ENCODE data around the gene SAC3D1.
A peak's percentile ranks its signal among the peaks of the same experiment; 100 is the strongest.
"Not testable (repeated sequence)": the region's sequence is repeated elsewhere in the genome, so short reads cannot be mapped to it uniquely, and the experiment has no call there.

SAC3D1 gene

GRCh38 chr11:65013888-65014725 is 26.9 kb upstream of the SAC3D1 start, which contains the start of gene ARL2:
Gene ARL2 (plus strand): TSS chr11:65014160. CDS start chr11:65014208, 48 bp downstream.
- Mint-ChIP-seq H3K9me3 (no peaks in the 10 kb centered on the region), H3K4me3 (peak within 1 kb of the TSS; percentile 93), H3K36me3 (ENCODE audit: low read depth) (peaks cover 24% of the 10 kb centered on the region), H3K27ac (peak within 1 kb of the TSS; percentile 99), H3K27me3 (ENCODE audit: low read depth) (no peaks in the 10 kb centered on the region), H3K4me1 (ENCODE audit: low read depth) (peaks cover 25% of the 10 kb centered on the region)
- peak; percentile 87 for DNase-seq (ENCODE audit: low spot score)

DNA sequence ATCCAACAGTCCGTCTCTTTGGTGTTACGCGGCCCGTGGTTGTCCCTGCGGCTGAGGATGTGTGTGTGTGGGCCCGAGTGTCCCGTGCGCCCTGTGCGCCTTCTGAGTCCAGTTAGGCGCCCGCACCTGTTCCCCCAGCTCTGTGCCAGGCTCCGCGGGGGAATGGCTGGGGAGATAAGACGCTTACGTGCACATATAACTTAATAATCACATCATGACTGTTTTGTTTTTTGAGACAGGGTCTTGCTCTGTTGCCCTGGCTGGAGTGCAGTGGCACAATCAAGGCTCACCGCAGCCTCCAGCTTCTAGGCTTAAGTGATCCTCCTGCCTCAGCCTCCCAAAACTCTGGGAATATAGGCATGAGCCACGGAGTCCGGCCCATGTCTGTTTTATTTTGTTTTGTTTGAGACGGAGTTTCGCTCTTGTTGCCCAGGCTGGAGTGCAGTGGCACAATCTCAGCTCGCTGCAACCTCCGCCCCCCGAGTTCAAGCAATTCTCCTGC is 26.2 kb upstream of the SAC3D1 start:
- Mint-ChIP-seq H3K36me3 (ENCODE audit: low read depth) (peaks cover 27% of the 10 kb centered on the region), H3K9me3 (no peaks in the 10 kb centered on the region), H3K27me3 (ENCODE audit: low read depth) (no peaks in the 10 kb centered on the region), H3K27ac (peak overlapping the region; percentile 94), H3K4me3 (peak overlapping the region; percentile 91), H3K4me1 (ENCODE audit: low read depth) (peaks cover 25% of the 10 kb centered on the region)
- DNase-seq (ENCODE audit: low spot score), result no peak

- no peaks in the 10 kb centered on the region for H3K9me3 Mint-ChIP-seq
- H3K36me3 Mint-ChIP-seq (ENCODE audit: low read depth), result peaks cover 31% of the 10 kb centered on the region
- peak overlapping the region; percentile 32 for H3K27ac Mint-ChIP-seq
- H3K4me3 Mint-ChIP-seq, result no peak overlapping the region
- no peaks in the 10 kb centered on the region for H3K27me3 Mint-ChIP-seq (ENCODE audit: low read depth)
- DNase-seq (ENCODE audit: low spot score), result no peak
- peaks cover 25% of the 10 kb centered on the region for H3K4me1 Mint-ChIP-seq (ENCODE audit: low read depth)
These were observed 24.3 kb upstream of the SAC3D1 start for GRCh38 chr11:65016705-65017104.

DNA sequence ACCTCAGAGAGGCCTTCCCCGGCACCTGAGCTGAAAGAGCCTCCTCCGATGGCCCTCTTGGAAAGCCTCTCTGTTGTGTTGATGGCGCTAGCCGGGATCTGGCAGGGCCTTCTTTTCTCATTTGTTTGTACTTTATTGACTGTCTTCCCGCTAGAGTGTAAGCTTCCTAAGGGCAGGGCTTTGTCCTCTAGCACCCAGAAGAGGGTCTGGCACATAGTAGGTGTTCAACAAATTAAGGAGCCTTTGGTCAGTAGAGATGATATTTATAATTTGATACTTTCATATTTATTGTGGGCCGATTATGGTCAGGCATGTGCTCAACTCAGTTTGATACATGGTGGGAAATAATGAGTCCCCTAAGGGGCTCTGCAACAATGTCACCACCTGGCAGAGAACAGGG is 23.1 kb upstream of the SAC3D1 start:
- no peak overlapping the region for H3K4me3 Mint-ChIP-seq
- peaks cover 36% of the 10 kb centered on the region for H3K36me3 Mint-ChIP-seq (ENCODE audit: low read depth)
- no peaks in the 10 kb centered on the region for H3K9me3 Mint-ChIP-seq
- peaks cover 23% of the 10 kb centered on the region for H3K4me1 Mint-ChIP-seq (ENCODE audit: low read depth)
- H3K27me3 Mint-ChIP-seq (ENCODE audit: low read depth), result no peaks in the 10 kb centered on the region
- DNase-seq (ENCODE audit: low spot score), result no peak
- no peak overlapping the region for H3K27ac Mint-ChIP-seq

GRCh38 chr11:65019824-65020223 is 21.2 kb upstream of the SAC3D1 start:
- Mint-ChIP-seq H3K4me3 (no peak overlapping the region), H3K27me3 (ENCODE audit: low read depth) (no peaks in the 10 kb centered on the region), H3K36me3 (ENCODE audit: low read depth) (peaks cover 36% of the 10 kb centered on the region), H3K4me1 (ENCODE audit: low read depth) (peaks cover 15% of the 10 kb centered on the region), H3K9me3 (no peaks in the 10 kb centered on the region), H3K27ac (peak overlapping the region; percentile 26)
- no peak for DNase-seq (ENCODE audit: low spot score)

GRCh38 chr11:65021003-65021402 is 20.0 kb upstream of the SAC3D1 start:
- no peaks in the 10 kb centered on the region for H3K27me3 Mint-ChIP-seq (ENCODE audit: low read depth)
- no peak overlapping the region for H3K4me3 Mint-ChIP-seq
- H3K9me3 Mint-ChIP-seq, result no peaks in the 10 kb centered on the region
- DNase-seq (ENCODE audit: low spot score), result no peak
- H3K27ac Mint-ChIP-seq, result no peak overlapping the region
- H3K4me1 Mint-ChIP-seq (ENCODE audit: low read depth), result peaks cover 12% of the 10 kb centered on the region
- H3K36me3 Mint-ChIP-seq (ENCODE audit: low read depth), result peaks cover 32% of the 10 kb centered on the region

DNA sequence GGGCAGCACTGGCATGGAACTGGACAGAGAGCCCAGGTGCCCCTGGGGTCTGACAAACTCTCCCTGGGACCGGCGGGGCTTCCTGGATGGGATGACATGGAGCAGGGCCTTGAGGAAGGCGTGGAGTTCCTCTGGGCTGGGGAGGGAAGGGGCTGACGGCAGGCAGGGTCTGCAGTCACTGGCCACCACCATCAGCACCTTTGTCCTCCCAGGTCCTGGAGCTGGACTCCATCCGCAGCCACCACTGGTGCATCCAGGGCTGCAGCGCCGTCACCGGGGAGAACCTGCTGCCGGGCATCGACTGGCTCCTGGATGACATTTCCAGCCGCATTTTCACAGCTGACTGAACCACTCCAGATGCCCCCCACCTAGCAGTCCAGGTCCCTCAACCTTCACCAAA is 19.5 kb upstream of the SAC3D1 start:
- no peak for DNase-seq (ENCODE audit: low spot score)
- no peaks in the 10 kb centered on the region for H3K27me3 Mint-ChIP-seq (ENCODE audit: low read depth)
- H3K4me3 Mint-ChIP-seq, result no peak overlapping the region
- H3K36me3 Mint-ChIP-seq (ENCODE audit: low read depth), result peaks cover 27% of the 10 kb centered on the region
- H3K9me3 Mint-ChIP-seq, result no peaks in the 10 kb centered on the region
- peaks cover 8% of the 10 kb centered on the region for H3K4me1 Mint-ChIP-seq (ENCODE audit: low read depth)
- H3K27ac Mint-ChIP-seq, result no peak overlapping the region

- H3K9me3 Mint-ChIP-seq; H3K27me3 Mint-ChIP-seq (ENCODE audit: low read depth); DNase-seq (ENCODE audit: low spot score); H3K4me3 Mint-ChIP-seq; H3K27ac Mint-ChIP-seq: not testable (repeated sequence)
- Mint-ChIP-seq H3K4me1 (ENCODE audit: low read depth) (peaks cover 16% of the 10 kb centered on the region), H3K36me3 (ENCODE audit: low read depth) (peaks cover 18% of the 10 kb centered on the region)
These were observed 17.5 kb upstream of the SAC3D1 start for GRCh38 chr11:65023502-65023901.

DNA sequence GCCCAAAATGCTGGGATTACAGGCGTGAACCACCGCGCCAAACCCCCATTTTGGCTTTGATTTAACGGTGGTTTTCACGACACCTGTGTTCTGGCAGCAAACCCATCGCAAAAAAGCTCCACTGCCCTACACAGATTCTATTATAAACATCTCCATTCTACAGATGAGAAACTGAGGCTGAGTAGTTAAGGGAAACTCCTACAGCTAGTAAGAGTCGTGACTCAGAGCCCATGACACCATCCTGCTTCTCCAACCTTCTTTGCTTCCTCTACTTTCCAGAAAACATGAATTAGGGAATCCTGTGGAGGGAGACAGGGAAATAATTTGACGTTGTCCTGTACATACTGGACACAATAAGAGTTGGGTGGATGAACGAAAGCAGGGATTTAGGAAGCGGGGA is 14.2 kb upstream of the SAC3D1 start:
- Mint-ChIP-seq H3K4me3 (peak overlapping the region; percentile 81), H3K36me3 (ENCODE audit: low read depth) (peaks cover 12% of the 10 kb centered on the region), H3K27ac (peak overlapping the region; percentile 79), H3K27me3 (ENCODE audit: low read depth) (no peaks in the 10 kb centered on the region), H3K9me3 (no peaks in the 10 kb centered on the region), H3K4me1 (ENCODE audit: low read depth) (peaks cover 20% of the 10 kb centered on the region)
- no peak for DNase-seq (ENCODE audit: low spot score)

DNA sequence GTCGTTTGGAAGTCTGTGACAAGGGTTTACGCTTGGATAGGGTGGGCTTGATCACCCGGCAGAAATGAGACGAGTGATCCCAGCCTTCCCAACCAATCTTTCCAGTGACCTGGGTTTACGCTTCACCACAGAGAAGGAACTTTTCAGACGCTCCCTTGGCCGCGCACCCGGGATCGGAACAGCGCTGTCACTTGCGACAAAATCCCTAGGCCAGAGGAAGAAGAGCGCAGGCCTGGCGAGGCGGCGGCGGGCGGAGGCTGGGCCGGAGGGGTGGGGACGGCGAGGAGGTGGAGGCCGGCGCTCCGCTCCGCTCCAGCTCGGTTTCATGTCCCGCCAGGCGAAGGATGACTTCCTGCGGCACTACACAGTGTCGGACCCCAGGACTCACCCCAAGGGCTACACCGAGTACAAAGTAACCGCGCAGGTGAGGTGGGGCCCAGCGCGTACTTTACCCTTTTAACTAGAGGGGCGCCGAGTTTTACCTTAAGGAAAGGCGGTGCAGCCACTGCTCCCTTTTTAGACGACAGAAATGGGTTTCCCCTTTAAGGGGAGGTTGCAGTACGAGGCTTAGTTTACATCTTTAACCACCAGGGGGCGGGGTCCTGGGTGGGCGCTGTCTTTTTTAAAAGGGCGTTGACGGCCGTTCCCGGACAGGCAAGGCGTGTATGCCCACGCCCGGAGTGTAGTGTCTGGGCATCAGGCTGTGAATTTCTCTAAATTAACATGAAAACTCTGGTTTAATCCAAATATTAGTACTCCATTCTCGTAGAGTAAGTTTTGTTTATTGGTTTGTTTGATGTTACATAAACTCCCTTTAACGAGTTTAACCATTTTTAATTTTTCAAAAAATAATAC is 13.6 kb upstream of the SAC3D1 start, which contains the start of gene SNX15:
TSS of gene SNX15 (plus strand) at position 227 of the 855 bp plus-strand sequence. CDS start at position 326, 99 bp downstream.
- Mint-ChIP-seq H3K36me3 (ENCODE audit: low read depth) (peaks cover 9% of the 10 kb centered on the region), H3K4me3 (peak within 1 kb of the TSS; percentile 81), H3K9me3 (no peaks in the 10 kb centered on the region), H3K4me1 (ENCODE audit: low read depth) (peaks cover 20% of the 10 kb centered on the region), H3K27me3 (ENCODE audit: low read depth) (no peaks in the 10 kb centered on the region), H3K27ac (peak within 1 kb of the TSS; percentile 79)
- DNase-seq (ENCODE audit: low spot score), result peak; percentile 92

- Mint-ChIP-seq H3K4me1 (ENCODE audit: low read depth) (peaks cover 11% of the 10 kb centered on the region), H3K9me3 (no peaks in the 10 kb centered on the region), H3K4me3 (no peak overlapping the region), H3K36me3 (ENCODE audit: low read depth) (peaks cover 12% of the 10 kb centered on the region), H3K27ac (no peak overlapping the region), H3K27me3 (ENCODE audit: low read depth) (no peaks in the 10 kb centered on the region)
- no peak for DNase-seq (ENCODE audit: low spot score)
These were observed 8.8 kb upstream of the SAC3D1 start for GRCh38 chr11:65032216-65032615.

- Mint-ChIP-seq H3K4me1 (ENCODE audit: low read depth) (no peaks in the 10 kb centered on the region), H3K9me3 (no peaks in the 10 kb centered on the region), H3K36me3 (ENCODE audit: low read depth) (peaks cover 11% of the 10 kb centered on the region), H3K27me3 (ENCODE audit: low read depth) (no peaks in the 10 kb centered on the region), H3K27ac (no peak overlapping the region), H3K4me3 (no peak overlapping the region)
- DNase-seq (ENCODE audit: low spot score), result no peak
These were observed 6.6 kb upstream of the SAC3D1 start for GRCh38 chr11:65034423-65034822.

DNA sequence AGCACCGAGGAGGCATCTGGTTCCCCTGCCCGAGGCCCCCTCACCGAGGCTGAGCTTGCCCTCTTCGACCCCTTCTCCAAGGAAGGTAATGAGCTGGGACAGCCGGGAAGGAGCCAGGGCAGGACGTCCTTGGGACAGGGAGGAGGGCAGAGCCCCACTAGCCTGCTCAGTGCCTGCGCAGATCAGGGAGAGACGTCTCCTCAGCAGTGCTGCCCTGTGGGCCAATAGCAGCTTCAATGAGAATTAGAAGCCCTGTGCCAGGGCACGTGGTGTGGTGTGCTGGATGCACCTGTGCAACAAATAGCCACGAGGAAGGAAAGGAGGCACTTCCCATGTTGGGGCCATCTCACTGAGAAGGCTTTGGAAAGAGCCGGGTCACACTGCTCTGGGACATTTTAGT is 5.4 kb upstream of the SAC3D1 start:
- Mint-ChIP-seq H3K4me3 (no peak overlapping the region), H3K27ac (no peak overlapping the region), H3K4me1 (ENCODE audit: low read depth) (peaks cover 2% of the 10 kb centered on the region), H3K9me3 (no peaks in the 10 kb centered on the region), H3K27me3 (ENCODE audit: low read depth) (no peaks in the 10 kb centered on the region), H3K36me3 (ENCODE audit: low read depth) (peaks cover 11% of the 10 kb centered on the region)
- no peak for DNase-seq (ENCODE audit: low spot score)

GRCh38 chr11:65036931-65037330 is 4.1 kb upstream of the SAC3D1 start:
- no peak overlapping the region for H3K27ac Mint-ChIP-seq
- no peak for DNase-seq (ENCODE audit: low spot score)
- no peaks in the 10 kb centered on the region for H3K27me3 Mint-ChIP-seq (ENCODE audit: low read depth)
- no peaks in the 10 kb centered on the region for H3K9me3 Mint-ChIP-seq
- no peak overlapping the region for H3K4me3 Mint-ChIP-seq
- H3K4me1 Mint-ChIP-seq (ENCODE audit: low read depth), result peaks cover 5% of the 10 kb centered on the region
- peaks cover 10% of the 10 kb centered on the region for H3K36me3 Mint-ChIP-seq (ENCODE audit: low read depth)
